Measurements from ENCODE around the gene DRC3.
"Not testable (repeated sequence)": the region's sequence is repeated elsewhere in the genome, so short reads cannot be mapped to it uniquely, and the experiment has no call there.

DRC3 gene

GRCh38 chr17:17990282-17990681 is 17.6 kb downstream of the DRC3 start:
- Histone ChIP-seq H3K36me3 (ENCODE audit: control insufficient read depth, insufficient read depth, low read length) (no peaks in the 10 kb centered on the region), H3K4me3 (ENCODE audit: low read depth, low read length) (no peak overlapping the region), H3K9me3 (ENCODE audit: control insufficient read depth, low read length) (no peaks in the 10 kb centered on the region), H3K27me3 (ENCODE audit: control insufficient read depth, insufficient read depth, low read length) (no peaks in the 10 kb centered on the region), H2AFZ (peak overlapping the region; percentile 24), H3K4me2 (ENCODE audit: low read length) (no peak overlapping the region), H3K27ac (peak overlapping the region; percentile 24), H3K4me1 (peaks cover 6% of the 10 kb centered on the region), H3K79me2 (no peaks in the 10 kb centered on the region), H3K9ac (no peak overlapping the region)
- TF ChIP-seq CTCF (IDR thresholded peaks at IDR 0.05) = no peak

GRCh38 chr17:17993366-17993765 is 20.7 kb downstream of the DRC3 start:
- TF ChIP-seq CTCF (IDR thresholded peaks at IDR 0.05) = no peak
- Histone ChIP-seq H3K4me2 (ENCODE audit: low read length) (no peak overlapping the region), H3K9me3 (ENCODE audit: control insufficient read depth, low read length) (no peaks in the 10 kb centered on the region), H3K4me3 (ENCODE audit: low read depth, low read length) (no peak overlapping the region), H3K4me1 (peaks cover 6% of the 10 kb centered on the region), H2AFZ (no peak overlapping the region), H3K27ac (no peak overlapping the region), H3K36me3 (ENCODE audit: control insufficient read depth, insufficient read depth, low read length) (no peaks in the 10 kb centered on the region), H3K27me3 (ENCODE audit: control insufficient read depth, insufficient read depth, low read length) (no peaks in the 10 kb centered on the region), H3K9ac (no peak overlapping the region), H3K79me2 (no peaks in the 10 kb centered on the region)

- Histone ChIP-seq H3K4me2 (ENCODE audit: low read length) (no peak overlapping the region), H3K4me1 (peaks cover 6% of the 10 kb centered on the region), H3K4me3 (ENCODE audit: low read depth, low read length) (no peak overlapping the region), H3K27me3 (ENCODE audit: control insufficient read depth, insufficient read depth, low read length) (no peaks in the 10 kb centered on the region), H3K9me3 (ENCODE audit: control insufficient read depth, low read length) (no peaks in the 10 kb centered on the region), H3K27ac (no peak overlapping the region), H3K36me3 (ENCODE audit: control insufficient read depth, insufficient read depth, low read length) (no peaks in the 10 kb centered on the region), H3K9ac (no peak overlapping the region), H2AFZ (no peak overlapping the region), H3K79me2 (no peaks in the 10 kb centered on the region)
- TF ChIP-seq CTCF (IDR thresholded peaks at IDR 0.05) = no peak
These were observed 21.2 kb downstream of the DRC3 start for GRCh38 chr17:17993852-17994251.

- no peak overlapping the region for H3K9ac ChIP-seq
- no peak overlapping the region for H3K4me3 ChIP-seq (ENCODE audit: low read depth, low read length)
- no peaks in the 10 kb centered on the region for H3K9me3 ChIP-seq (ENCODE audit: control insufficient read depth, low read length)
- TF ChIP-seq CTCF (IDR thresholded peaks at IDR 0.05) = peak; percentile 52
- H3K27me3 ChIP-seq (ENCODE audit: control insufficient read depth, insufficient read depth, low read length) = no peaks in the 10 kb centered on the region
- H3K4me1 ChIP-seq = peaks cover 6% of the 10 kb centered on the region
- no peaks in the 10 kb centered on the region for H3K79me2 ChIP-seq
- no peak overlapping the region for H2AFZ ChIP-seq
- no peak overlapping the region for H3K4me2 ChIP-seq (ENCODE audit: low read length)
- H3K27ac ChIP-seq = no peak overlapping the region
- H3K36me3 ChIP-seq (ENCODE audit: control insufficient read depth, insufficient read depth, low read length) = no peaks in the 10 kb centered on the region
These were observed 21.8 kb downstream of the DRC3 start for GRCh38 chr17:17994271-17995069.

GRCh38 chr17:17995887-17996286 is 23.2 kb downstream of the DRC3 start:
- H3K4me3 ChIP-seq (ENCODE audit: low read depth, low read length); H3K4me2 ChIP-seq (ENCODE audit: low read length); H3K36me3 ChIP-seq (ENCODE audit: control insufficient read depth, insufficient read depth, low read length); H3K79me2 ChIP-seq; H3K9ac ChIP-seq; H3K27ac ChIP-seq; H2AFZ ChIP-seq; H3K4me1 ChIP-seq; H3K27me3 ChIP-seq (ENCODE audit: control insufficient read depth, insufficient read depth, low read length); H3K9me3 ChIP-seq (ENCODE audit: control insufficient read depth, low read length): not testable (repeated sequence)

All from parathyroid adenoma (tissue), 2 donors.